ENCODE results near the gene EPHA3. TPM values are rescaled to one million over a fixed set of nuclear protein-coding genes. Genes with fewer than 3 reads are reported as not detected.

EPHA3 gene
- total RNA-seq, 1 donor from 2014 or later: 0.40 TPM

DNA sequence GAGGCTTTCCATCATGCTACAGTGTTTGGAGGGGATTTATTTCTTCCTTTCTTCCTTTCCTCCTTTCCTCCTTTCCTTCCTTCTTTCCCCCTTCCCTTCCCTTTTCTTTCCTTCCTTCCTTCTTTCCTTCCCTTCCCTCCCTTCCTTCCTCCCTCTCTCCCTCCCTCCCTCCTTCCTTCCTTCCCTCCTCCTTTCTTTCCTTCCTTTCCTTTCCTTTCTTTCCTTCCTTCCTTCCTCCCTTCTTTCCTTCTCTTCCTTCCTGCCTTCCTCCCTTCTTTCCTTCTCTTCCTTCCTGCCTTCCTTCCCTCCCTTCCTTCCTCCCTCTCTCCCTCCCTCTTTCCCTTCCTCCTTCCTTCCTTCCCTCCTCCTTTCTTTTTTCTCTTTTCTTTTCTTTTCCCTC lies 127.2 kb downstream of the EPHA3 start:
- no peak for ATAC-seq

DNA sequence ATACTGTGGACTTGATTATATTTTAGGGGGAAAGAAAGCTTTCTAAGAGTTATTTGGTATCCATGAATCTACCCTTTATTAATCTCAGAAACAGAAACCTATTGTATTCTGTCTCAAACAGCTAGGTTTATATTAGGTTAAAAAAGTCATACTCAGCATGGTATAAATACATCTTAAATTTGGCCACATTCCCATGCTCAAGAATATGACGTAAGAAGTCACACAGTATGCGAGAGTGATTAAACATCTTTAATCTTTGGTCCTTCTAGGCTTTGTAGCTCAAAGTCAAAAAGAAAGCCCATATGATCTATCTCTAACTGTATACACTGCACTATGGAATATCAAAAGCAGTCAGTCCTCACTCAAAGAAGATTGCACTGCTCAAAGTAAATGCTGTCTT lies 131.4 kb downstream of the EPHA3 start:
- no peak for ATAC-seq

DNA sequence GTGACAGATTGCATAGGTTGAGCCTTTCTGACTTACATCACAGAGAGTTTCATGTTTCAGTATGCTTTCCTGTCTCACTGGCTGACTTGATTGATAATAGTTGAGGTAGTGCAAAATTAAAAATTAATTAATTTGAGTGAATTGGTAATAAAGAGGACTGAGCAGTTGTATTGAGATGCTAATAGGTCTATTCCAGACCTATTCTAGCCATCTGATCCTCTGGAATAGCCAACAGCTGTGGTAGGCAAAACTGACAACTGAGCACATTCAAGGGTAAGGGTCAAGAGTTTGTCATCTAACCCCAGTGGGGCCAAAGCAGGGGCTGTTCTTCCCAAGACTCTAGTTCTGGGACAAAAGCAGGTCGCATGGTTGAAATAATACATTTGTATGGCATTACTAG lies 132.4 kb downstream of the EPHA3 start:
- ATAC-seq: no peak

GRCh38 chr3:89245612-89246011 lies 138.2 kb downstream of the EPHA3 start:
- ATAC-seq: no peak

GRCh38 chr3:89246326-89246725 lies 138.9 kb downstream of the EPHA3 start:
- no peak for ATAC-seq

DNA sequence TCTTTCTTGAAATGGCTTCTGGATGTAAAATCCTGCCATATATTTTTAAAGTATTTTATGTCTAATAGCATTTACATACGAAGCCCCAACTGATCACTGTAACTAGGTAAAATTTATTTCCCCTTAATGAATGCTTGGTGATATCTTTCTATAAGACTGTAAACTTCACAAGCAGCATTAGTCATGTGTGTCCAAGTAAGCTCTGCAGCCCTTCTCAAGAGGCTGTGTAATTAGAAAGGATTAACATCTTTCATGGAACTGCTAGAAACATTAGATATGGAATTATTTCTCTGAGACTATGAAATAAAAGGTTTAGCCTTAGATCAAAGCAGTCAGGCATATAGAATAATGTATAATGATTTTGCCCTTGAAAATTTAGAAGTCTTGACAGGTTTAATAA lies 143.3 kb downstream of the EPHA3 start:
- no peak for ATAC-seq

DNA sequence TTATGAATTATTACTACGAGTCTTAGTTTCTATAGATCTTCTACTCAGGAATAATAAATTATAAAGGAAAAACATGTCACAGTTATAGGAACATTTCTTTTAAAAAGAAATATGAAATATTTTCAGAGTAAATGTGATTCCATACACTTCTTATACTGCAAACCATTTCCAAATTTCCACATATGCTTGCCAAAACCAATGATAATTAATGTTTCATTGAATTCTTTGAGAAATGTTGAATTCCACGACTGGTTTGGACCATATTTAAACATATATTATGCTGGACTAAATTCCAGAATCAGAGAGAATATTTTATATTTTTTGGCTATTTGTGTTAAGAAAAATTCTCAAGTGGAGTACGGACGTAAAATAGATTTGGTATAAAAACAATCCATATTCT lies 144.6 kb downstream of the EPHA3 start:
- ATAC-seq: no peak

DNA sequence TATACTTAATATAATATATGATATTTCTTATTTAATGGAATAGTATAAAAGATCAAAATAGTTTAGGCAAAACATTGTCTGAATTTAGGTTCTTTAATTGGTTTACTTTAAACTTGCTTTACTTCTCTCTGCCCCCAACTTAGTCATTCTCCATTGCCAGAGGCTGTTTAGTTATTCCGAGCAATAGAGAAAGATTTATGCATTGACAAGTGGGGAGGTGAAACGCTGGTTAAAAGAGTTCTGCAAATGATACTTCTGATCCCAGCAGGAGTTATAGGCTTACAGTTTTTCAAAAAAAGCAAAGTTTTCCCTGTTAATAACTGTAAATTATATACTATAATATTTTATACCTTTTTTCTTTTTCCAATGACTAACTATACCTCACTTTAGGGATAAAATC lies 145.4 kb downstream of the EPHA3 start:
- no peak for ATAC-seq

DNA sequence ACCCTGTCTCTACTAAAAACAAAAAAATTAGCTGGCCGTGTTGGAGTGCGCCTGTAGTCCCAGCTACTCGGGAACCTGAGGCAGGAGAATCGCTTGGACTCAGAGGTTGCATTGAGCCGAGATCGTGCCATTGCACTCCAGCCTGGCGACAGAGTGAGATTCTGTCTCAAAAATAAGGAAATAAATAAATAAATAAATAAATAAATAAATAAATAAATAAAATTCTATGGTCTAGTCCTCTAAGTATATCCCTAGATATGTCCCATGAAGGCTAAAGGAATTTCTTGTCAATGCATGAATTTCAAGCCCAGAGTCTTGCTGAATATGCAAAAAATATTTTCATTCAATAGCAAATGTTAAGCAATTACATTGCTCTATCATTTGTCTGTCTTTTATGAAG lies 149.0 kb downstream of the EPHA3 start:
- no peak for ATAC-seq

DNA sequence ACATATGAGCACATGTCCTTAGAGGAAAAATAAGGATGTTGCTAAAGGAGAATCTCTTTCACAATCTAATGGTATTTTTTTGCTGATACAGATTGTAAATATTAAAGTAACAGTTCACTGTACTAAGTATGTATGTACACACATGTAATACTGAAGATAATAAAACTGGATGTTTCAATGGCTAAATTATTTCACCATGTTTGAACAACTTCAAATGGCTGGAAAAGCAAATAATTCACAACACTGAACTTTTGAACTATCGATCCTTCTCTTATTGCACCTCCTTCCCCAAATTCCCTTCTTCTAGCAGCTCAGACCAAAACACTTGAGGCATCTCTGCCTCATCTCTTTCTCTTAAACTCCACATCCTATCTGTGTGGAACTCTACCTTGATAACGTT lies 149.5 kb downstream of the EPHA3 start:
- no peak for ATAC-seq

DNA sequence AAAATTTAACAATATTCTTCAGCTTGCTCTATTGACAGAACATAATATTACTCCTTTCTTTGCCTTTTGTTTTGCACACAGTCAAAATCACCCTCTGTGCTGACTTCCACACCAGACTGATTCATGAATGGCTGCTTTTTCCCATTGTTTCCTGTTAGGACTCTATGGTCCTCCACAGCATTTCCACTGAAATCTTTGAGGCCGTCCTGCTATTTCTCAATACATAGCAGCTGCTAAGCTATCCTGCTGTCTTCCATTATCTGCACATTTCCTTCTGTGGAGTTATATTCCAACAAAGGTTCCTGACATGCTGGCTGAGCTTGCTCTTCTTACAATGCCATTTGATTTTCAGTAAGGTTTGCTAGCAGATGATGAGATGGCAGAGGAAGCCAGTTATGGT lies 153.3 kb downstream of the EPHA3 start:
- no peak for ATAC-seq

DNA sequence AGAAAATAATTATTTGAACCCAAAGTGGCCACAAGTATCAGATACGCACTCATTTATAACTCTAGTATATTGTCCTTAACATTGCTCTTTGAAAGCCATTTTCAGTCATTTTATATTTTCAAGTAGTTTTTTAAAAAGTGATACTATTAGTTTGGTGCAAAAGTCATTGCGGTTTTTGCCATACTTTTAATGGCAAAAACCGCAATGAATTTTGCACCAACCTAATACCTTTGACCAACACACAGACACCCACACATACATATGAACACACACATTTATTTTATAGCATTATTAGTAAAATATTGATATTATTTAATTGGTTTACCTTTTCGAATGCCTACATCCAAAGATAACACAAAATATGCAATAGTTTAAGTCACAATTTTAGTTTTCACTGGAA lies 154.3 kb downstream of the EPHA3 start:
- no peak for ATAC-seq

- no peak for ATAC-seq
Measured at GRCh38 chr3:89262309-89262929, 155.0 kb downstream of the EPHA3 start.

- ATAC-seq: no peak
Measured at GRCh38 chr3:89264037-89264560, 156.7 kb downstream of the EPHA3 start.

- ATAC-seq: no peak
Measured at GRCh38 chr3:89266074-89266473, 158.7 kb downstream of the EPHA3 start.

- ATAC-seq: no peak
Measured at GRCh38 chr3:89268059-89268458, 160.6 kb downstream of the EPHA3 start.

GRCh38 chr3:89270201-89270600 lies 162.8 kb downstream of the EPHA3 start:
- no peak for ATAC-seq

DNA sequence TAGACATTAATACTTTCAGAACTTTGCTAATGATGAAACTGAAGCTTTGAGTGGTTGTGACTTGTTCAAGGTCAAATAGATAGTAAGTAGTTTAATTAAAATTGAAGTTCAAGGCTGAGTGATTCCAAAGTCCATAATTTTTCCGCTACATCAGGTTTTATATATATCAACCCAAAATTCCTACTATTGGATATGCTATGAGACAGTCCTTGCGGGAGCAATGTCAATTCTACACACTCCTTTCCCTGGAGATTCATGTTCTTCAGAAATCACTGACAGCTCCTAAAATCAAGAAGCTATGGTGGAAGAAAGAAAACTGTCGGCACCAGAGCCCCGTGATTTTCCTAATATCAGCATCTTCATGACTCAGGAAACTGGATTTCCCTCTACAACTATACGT lies 167.6 kb downstream of the EPHA3 start:
- no peak for ATAC-seq

- ATAC-seq: no peak
Measured at GRCh38 chr3:89276116-89276515, 168.7 kb downstream of the EPHA3 start.

DNA sequence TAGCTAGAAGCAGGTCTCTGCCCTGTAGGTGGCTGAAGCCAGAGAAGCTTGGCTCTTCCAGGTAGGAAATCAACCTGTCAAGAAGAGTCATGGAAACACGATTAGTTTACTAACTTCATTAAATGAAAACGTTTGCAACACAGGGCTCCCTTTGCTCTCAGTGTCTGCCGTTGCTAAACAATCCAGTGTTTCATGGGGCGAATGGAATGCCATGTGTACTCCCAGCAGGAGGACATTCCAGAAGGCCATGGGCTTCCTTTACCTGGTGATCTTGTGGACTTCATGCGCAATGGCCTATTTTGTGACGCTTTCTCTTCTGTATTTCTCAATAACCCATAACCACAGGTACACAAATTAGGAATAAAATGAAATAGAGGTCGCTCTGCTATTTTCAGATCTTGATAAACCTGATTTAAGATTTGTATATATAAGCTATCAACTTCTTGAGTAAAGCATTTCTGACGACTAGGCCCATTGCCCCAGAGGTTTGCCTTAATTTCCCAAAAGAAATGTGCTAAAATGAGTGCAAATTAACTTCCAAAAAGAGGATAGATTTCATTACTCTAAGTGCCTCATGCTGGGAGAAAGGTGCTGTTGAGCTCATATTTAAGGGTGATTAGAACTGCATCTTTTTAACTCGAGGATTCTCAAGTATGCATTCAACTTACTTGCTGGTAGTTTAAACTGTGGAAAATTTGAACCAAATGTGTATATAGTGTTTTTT lies 171.0 kb downstream of the EPHA3 start:
- ATAC-seq: no peak

- ATAC-seq: no peak
Measured at GRCh38 chr3:89280301-89280700, 172.9 kb downstream of the EPHA3 start.

DNA sequence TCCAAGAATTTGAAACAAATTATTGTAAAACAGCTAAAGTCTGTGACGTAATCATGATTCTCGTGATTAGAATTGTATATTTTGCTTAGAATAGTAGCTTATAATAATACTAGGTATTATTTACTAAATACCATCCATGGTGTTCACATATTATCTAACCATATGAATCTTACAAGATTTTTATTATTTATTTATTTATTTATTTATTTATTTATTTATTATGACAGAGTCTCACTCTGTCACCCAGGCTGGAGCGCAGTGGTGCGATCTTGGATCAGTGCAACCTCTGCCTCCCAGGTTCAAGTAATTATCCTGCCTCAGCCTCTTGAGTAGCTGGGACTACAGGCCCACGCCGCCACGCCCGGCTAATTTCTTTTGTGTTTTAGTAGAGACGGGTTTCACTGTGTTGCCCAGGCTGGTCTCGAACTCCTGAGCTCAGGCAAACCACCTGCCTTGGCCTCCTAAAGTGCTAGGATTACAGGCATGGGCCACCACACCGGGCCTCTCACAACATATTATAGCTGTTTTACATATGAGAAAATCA lies 173.5 kb downstream of the EPHA3 start:
- no peak for ATAC-seq

GRCh38 chr3:89287902-89288508 lies 180.6 kb downstream of the EPHA3 start:
- no peak for ATAC-seq
